Peyer's patch (tissue), 4 donors: ENCODE data around the gene FAM107B. TPM values are rescaled to one million over a fixed set of nuclear protein-coding genes. Genes with fewer than 3 reads are reported as not detected.

ENCODE experiments used
- DNase-seq, 3 donors: peaks; one replicate each; pipeline ENCODE4 v3.0.0-alpha.2; 2017 to 2019
- H3K27ac ChIP-seq, 4 donors: fragments of 200-600 bp; sonication (generic); one replicate each; pipeline ENCODE4 v1.5.1; 2016 to 2019
- H3K27me3 ChIP-seq, 2 donors: fragments of 200-600 bp; sonication (generic); one replicate each; pipeline ENCODE4 v1.5.1; 2019
- H3K36me3 ChIP-seq, 3 donors: fragments of 200-600 bp; sonication (generic); one replicate each; pipeline ENCODE4 v1.5.1; 2016 to 2019
- H3K4me1 ChIP-seq, 4 donors: fragments of 200-600 bp; sonication (generic); one replicate each; pipeline ENCODE4 v1.5.1; 2016 to 2019
- H3K4me3 ChIP-seq, 4 donors: fragments of 200-600 bp; sonication (generic); 1 replicate in 3 of 4; 2 replicates in 1 of 4; pipeline ENCODE4 v1.5.1; 2016 to 2019; ENCODE audit warnings: mild to moderate bottlenecking in 1 of 4
- H3K9me3 ChIP-seq, 4 donors: fragments of 200-600 bp; sonication (generic); one replicate each; pipeline ENCODE4 v1.5.1; 2016 to 2019; ENCODE audit warnings: mild to moderate bottlenecking in 1 of 4
- POLR2A ChIP-seq, 2 donors: fragments of 450-650 bp; IDR thresholded peaks; one replicate each; pipeline ENCODE4 v1.5.1; 2017; ENCODE audit warnings: antibody characterized with exemption in 2 of 2, mild to moderate bottlenecking in 2 of 2, moderate library complexity in 2 of 2
- total RNA-seq, 4 donors: library from RNA; depleted of rRNA; stranded (reverse); fragments of >200 nt; gene quantifications; one replicate each; pipeline ENCODE4 v1.1.0, GENCODE V29; 2016
- TF ChIP-seq, protein P1 (sequence below), 6 experiments: fragments of 450-650 bp in 4 of 6; fragments of 200-600 bp in 2 of 6; sonication (generic) in 1 of 6; IDR thresholded peaks; one replicate each; pipeline ENCODE4 v1.5.1; 2017 to 2019; ENCODE audit warnings: antibody characterized with exemption in 6 of 6, mild to moderate bottlenecking in 3 of 6, moderate library complexity in 1 of 6

FAM107B gene
- total RNA-seq, 4 donors from 2014 or later, result 36.6 to 89.1 (median 39.6) TPM

GRCh38 chr10:14574885-14575284 is 199.8 kb downstream of the FAM107B start:
- Histone ChIP-seq H3K27me3 (no peaks in the 10 kb centered on the region), H3K27ac (no peak overlapping the region), H3K36me3 (no peaks in the 10 kb centered on the region), H3K4me3 (no peak overlapping the region), H3K9me3 (no peaks in the 10 kb centered on the region), H3K4me1 (peaks cover 0 to 18% (median 2%) of the 10 kb centered on the region in 4 donors)
- TF ChIP-seq, protein P1, sequence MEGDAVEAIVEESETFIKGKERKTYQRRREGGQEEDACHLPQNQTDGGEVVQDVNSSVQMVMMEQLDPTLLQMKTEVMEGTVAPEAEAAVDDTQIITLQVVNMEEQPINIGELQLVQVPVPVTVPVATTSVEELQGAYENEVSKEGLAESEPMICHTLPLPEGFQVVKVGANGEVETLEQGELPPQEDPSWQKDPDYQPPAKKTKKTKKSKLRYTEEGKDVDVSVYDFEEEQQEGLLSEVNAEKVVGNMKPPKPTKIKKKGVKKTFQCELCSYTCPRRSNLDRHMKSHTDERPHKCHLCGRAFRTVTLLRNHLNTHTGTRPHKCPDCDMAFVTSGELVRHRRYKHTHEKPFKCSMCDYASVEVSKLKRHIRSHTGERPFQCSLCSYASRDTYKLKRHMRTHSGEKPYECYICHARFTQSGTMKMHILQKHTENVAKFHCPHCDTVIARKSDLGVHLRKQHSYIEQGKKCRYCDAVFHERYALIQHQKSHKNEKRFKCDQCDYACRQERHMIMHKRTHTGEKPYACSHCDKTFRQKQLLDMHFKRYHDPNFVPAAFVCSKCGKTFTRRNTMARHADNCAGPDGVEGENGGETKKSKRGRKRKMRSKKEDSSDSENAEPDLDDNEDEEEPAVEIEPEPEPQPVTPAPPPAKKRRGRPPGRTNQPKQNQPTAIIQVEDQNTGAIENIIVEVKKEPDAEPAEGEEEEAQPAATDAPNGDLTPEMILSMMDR (IDR thresholded peaks at IDR 0.05), result no peak
- no peak for TF ChIP-seq POLR2A (IDR thresholded peaks at IDR 0.05)
- DNase-seq, result no peak

- peaks cover 0 to 12% (median 2%) of the 10 kb centered on the region in 4 donors for H3K4me1 ChIP-seq
- H3K36me3 ChIP-seq, result no peaks in the 10 kb centered on the region
- H3K9me3 ChIP-seq, result no peaks in the 10 kb centered on the region
- H3K27me3 ChIP-seq, result no peaks in the 10 kb centered on the region
- DNase-seq, result no peak
- no peak overlapping the region for H3K27ac ChIP-seq
- TF ChIP-seq, protein P1 (IDR thresholded peaks at IDR 0.05), result no peak
- TF ChIP-seq POLR2A (IDR thresholded peaks at IDR 0.05), result no peak
- H3K4me3 ChIP-seq, result no peak overlapping the region
These were observed 200.4 kb downstream of the FAM107B start for GRCh38 chr10:14574291-14574690.

GRCh38 chr10:14573666-14574261 is 200.9 kb downstream of the FAM107B start:
- Histone ChIP-seq H3K4me3 (no peak overlapping the region), H3K27me3 (no peaks in the 10 kb centered on the region), H3K36me3 (no peaks in the 10 kb centered on the region), H3K4me1 (peaks cover 0 to 7% (median 2%) of the 10 kb centered on the region in 4 donors), H3K27ac (peak overlapping the region in 1 of 4 donors; percentile 21), H3K9me3 (no peaks in the 10 kb centered on the region)
- TF ChIP-seq, protein P1 (IDR thresholded peaks at IDR 0.05), result no peak
- DNase-seq, result no peak

- Histone ChIP-seq H3K27me3 (no peaks in the 10 kb centered on the region), H3K4me3 (no peak overlapping the region), H3K36me3 (no peaks in the 10 kb centered on the region), H3K9me3 (no peaks in the 10 kb centered on the region), H3K4me1 (peaks cover 0 to 7% (median 2%) of the 10 kb centered on the region in 4 donors), H3K27ac (peak overlapping the region in 1 of 4 donors; percentile 21)
- no peak for TF ChIP-seq POLR2A (IDR thresholded peaks at IDR 0.05)
- TF ChIP-seq, protein P1 (IDR thresholded peaks at IDR 0.05), result no peak
- no peak for DNase-seq
These were observed 201.9 kb downstream of the FAM107B start for GRCh38 chr10:14572811-14573210.

DNA sequence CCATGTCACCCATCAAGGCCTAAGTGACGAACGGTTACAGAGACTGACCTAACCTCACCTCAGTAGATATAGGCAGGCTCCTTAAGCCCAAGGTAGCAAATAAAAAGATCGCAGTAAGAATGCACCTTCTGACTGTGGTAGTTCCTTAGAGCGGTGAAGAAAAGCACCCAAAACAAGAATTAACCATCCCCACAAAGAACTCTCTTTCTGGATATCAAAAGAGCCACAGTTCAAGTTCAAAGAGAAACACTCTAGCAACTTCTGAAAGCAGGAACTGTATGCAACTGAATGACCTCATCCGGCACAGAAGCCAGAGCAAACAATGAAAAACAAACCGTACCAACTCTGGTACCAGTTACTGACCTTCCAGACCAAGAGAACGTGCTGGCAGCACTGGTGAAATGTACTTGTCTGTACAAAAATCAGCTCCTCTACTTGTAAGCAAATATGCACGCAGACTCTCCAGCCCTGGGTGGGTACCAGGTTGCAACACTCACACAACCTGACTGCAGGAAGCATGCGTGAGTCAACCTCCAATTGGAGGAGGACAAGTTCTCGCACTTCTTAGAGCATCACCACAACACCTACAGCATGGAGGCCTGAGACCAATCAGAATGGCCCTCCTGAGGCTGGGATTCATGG is 202.7 kb downstream of the FAM107B start:
- Histone ChIP-seq H3K27me3 (no peaks in the 10 kb centered on the region), H3K9me3 (no peaks in the 10 kb centered on the region), H3K4me1 (peaks cover 0 to 7% (median 2%) of the 10 kb centered on the region in 4 donors), H3K36me3 (no peaks in the 10 kb centered on the region), H3K4me3 (peak overlapping the region in 2 of 4 donors; percentile 1), H3K27ac (peak overlapping the region; percentile 60 to 69 (median 64))
- DNase-seq, result peak in 2 of 3 donors; percentile 62 to 71
- no peak for TF ChIP-seq POLR2A (IDR thresholded peaks at IDR 0.05)
- TF ChIP-seq, protein P1 (IDR thresholded peaks at IDR 0.05), result no peak
